ENCODE results near the gene HOXC5.

Gene HOXC5

DNA sequence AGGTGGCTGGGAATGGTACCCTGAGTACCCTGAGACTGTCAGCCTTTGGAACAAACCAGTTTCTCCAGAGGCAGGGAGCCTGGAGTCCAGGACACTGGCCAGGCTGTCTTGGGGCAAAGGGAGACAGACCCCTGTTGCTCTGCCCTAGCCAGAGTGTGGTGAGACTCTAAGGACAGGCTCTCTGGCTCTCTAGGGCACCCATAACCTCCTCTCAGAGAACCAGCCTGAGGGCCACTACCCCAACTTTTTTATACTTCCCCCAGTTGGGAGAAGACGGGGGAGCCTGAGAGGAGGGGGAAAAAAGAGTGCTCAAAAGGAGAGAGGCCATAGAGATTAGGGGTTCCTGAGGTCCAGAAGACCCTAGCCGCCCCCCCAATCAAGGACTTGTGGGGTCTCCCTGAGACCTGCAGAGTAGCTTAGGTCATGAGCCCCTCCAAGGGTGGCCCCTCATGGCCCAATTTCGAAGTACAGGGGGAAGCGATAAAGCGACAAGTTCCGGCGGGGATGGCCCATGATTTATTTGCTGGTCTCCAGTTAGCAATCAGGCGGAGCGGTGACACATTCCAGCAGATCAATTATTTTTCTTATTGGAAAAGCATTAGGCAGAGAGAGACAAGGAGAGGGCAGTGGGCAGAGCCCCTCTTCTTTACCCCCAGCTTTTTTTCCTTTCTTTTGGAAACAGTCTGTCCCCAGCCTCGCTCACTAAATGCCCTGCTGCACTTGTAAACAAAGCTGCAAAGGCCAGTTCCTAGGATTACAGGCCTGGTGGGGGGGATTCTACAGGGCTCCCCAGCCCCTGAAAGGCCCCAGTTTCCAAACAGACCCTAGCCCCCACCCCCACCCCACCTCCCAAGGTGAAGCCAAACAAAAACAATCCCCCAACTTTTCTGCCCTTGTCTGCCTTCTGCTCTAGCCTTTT lies 22.5 kb upstream of the HOXC5 start:
- no peak for ATAC-seq
- Mint-ChIP-seq H3K9me3 (no peaks in the 10 kb centered on the region), H3K4me3 (peak overlapping the region; percentile 35), H3K27ac (no peak overlapping the region), H3K36me3 (no peaks in the 10 kb centered on the region), H3K27me3 (peaks cover 95% of the 10 kb centered on the region), H3K4me1 (peaks cover 38% of the 10 kb centered on the region)

- ATAC-seq = no peak
- H3K9me3 Mint-ChIP-seq = no peaks in the 10 kb centered on the region
- H3K27ac Mint-ChIP-seq = no peak overlapping the region
- no peaks in the 10 kb centered on the region for H3K36me3 Mint-ChIP-seq
- no peak overlapping the region for H3K4me3 Mint-ChIP-seq
- H3K4me1 Mint-ChIP-seq = peaks cover 30% of the 10 kb centered on the region
- H3K27me3 Mint-ChIP-seq = peaks cover 92% of the 10 kb centered on the region
Measured at GRCh38 chr12:54010972-54011664, 21.7 kb upstream of the HOXC5 start.

GRCh38 chr12:54011665-54012532 lies 21.0 kb upstream of the HOXC5 start:
- Mint-ChIP-seq H3K4me3 (no peak overlapping the region), H3K36me3 (no peaks in the 10 kb centered on the region), H3K4me1 (peaks cover 23% of the 10 kb centered on the region), H3K27me3 (peaks cover 86% of the 10 kb centered on the region), H3K27ac (no peak overlapping the region), H3K9me3 (no peaks in the 10 kb centered on the region)
- no peak for ATAC-seq

DNA sequence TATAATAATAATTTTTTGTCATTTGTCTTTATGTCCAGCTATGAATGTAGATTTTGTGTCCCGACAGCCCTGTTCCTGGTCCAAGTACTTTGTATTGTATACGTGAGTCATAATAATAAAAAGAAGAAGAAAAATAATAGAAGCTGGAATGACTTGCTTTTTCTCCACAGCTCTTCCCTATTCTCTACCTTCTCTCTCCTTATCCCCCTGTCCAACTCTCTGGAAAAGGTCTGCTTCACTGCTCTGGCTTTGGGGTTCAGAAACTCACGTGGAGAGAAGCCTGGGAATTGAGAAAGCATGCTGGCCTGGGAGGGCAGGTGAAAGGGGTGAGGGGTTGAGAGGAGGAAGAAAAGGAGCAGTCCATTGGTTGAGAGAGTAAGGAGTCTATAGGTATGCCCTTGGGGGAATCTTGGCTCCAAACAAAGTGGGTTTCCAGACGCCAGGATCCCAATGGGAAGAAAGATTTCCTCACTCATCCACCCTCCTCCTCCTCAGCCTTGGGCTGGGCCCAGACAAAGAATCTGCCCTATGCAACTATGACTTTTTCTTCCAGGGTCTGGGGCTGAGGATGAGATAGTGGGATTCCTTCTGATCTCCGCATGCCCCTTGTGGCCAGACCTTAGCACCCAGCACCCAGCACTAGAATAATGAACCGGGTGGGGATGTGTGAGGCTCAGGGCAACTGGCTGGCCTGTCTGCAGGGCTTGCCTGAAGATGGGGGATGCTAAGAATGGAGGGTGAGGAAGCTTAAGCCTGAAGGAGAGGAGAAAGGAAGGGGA lies 20.0 kb upstream of the HOXC5 start:
- Mint-ChIP-seq H3K4me3 (no peak overlapping the region), H3K36me3 (no peaks in the 10 kb centered on the region), H3K27me3 (peaks cover 87% of the 10 kb centered on the region), H3K4me1 (peaks cover 33% of the 10 kb centered on the region), H3K27ac (no peak overlapping the region), H3K9me3 (no peaks in the 10 kb centered on the region)
- no peak for ATAC-seq

DNA sequence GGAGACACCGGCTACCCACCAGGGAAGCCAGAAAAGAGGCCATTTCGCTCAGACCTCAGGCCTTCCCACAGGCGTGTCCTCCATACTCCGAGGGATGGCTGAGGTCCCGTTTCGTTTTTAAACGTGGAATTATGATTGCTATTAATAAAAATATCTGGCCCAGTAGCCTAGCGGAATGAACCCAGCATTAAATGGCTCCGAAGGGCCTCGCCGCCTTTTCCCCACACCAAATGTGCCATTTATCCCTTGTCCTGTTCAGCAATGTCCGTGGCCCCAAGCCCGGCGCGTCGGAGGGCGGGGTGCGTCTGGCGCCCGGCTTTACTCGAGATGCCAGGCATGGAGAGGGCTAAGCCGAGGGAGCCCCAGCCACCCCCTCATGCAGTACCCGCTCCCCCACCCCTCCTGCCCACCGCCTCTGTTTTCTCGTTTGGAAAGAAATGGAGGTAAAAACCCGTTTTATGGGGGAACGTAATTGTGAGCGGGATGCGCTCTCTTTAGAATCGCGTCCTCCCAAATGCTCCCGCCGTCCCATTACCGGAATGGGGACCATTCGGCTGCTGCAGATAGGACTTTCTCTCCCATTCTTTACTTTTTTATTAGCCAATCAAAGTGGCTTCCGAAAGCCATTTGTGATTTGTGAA lies 18.4 kb upstream of the HOXC5 start:
- H3K27ac Mint-ChIP-seq = no peak overlapping the region
- H3K4me1 Mint-ChIP-seq = peaks cover 27% of the 10 kb centered on the region
- no peaks in the 10 kb centered on the region for H3K36me3 Mint-ChIP-seq
- H3K4me3 Mint-ChIP-seq = no peak overlapping the region
- H3K27me3 Mint-ChIP-seq = peaks cover 77% of the 10 kb centered on the region
- no peak for ATAC-seq
- H3K9me3 Mint-ChIP-seq = no peaks in the 10 kb centered on the region

DNA sequence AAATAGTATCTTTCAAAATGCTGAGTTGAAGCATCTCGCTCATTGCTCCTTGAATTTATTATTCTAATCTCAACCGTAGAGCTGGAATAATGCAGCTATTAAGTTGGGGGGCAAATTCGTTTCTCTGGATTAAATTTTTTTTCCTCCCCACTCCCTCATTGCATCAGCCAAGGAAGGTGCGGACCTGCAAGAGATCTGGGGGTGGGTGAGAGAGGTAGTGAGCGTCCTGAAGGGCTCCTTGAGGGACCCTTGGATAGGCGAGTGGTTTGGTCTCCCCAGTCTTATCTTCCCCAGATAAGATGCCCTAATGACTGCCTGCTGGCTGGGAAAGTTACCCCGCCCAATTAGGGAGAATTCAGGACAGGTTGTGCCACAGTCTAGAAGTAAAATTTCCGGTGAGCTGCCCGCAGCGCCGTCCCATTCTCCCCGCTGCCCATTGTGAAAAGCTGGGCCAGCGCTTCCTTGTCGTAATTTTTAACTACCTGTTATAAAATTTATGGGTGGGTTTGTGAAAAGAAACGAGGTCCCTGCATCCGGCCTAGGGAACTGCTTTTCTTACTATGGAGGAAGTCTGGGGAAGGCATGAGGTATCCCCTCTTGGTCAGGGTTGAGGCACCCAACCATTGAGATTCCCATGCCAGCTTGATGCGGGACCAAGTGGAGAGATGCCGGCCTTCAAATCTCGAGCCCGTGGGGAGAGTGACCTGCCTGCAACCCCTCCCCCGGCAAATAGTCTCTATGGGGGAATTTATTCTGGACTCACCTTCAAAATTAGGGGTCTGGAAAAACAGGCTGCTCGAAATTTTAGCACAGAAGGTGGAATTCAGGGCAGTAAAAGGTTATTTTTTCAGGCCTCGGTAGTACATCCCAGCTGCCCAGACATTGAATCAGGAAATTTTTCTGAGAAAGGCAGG lies 17.6 kb upstream of the HOXC5 start:
- peaks cover 23% of the 10 kb centered on the region for H3K4me1 Mint-ChIP-seq
- no peak overlapping the region for H3K4me3 Mint-ChIP-seq
- H3K9me3 Mint-ChIP-seq = no peaks in the 10 kb centered on the region
- H3K27me3 Mint-ChIP-seq = peaks cover 77% of the 10 kb centered on the region
- no peak for ATAC-seq
- H3K27ac Mint-ChIP-seq = no peak overlapping the region
- H3K36me3 Mint-ChIP-seq = no peaks in the 10 kb centered on the region

DNA sequence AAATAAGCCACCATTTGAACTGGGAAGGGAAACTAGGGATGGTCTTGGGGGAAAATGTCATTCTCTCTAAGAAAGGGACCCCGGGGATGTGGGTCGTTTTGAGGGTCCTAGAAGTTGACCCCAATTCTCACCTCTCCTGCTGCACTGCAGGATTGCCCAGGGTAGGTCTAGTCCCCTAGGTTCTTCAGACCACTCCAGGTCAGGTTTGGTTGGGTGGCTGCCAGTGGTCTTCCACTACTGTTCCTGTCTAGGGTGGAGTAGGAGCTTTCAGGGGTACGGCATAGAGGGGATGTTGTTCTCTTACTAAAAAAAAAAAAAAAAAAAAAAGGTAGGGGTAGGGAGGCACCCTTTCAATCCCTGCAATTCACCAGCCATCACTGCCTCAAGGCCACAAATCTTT lies 16.8 kb upstream of the HOXC5 start:
- Mint-ChIP-seq H3K27me3 (peaks cover 76% of the 10 kb centered on the region), H3K36me3 (no peaks in the 10 kb centered on the region), H3K9me3 (no peaks in the 10 kb centered on the region), H3K4me3 (no peak overlapping the region), H3K4me1 (peaks cover 20% of the 10 kb centered on the region), H3K27ac (no peak overlapping the region)
- no peak for ATAC-seq

GRCh38 chr12:54016478-54016964 lies 16.3 kb upstream of the HOXC5 start:
- H3K4me3 Mint-ChIP-seq = no peak overlapping the region
- H3K27ac Mint-ChIP-seq = no peak overlapping the region
- no peaks in the 10 kb centered on the region for H3K36me3 Mint-ChIP-seq

GRCh38 chr12:54017027-54017788 lies 15.6 kb upstream of the HOXC5 start:
- Mint-ChIP-seq H3K27me3 (peaks cover 76% of the 10 kb centered on the region), H3K9me3 (no peaks in the 10 kb centered on the region), H3K4me1 (peaks cover 26% of the 10 kb centered on the region), H3K27ac (peak overlapping the region; percentile 83), H3K36me3 (no peaks in the 10 kb centered on the region), H3K4me3 (peak overlapping the region; percentile 82)
- peak; percentile 59 for ATAC-seq

More at GRCh38 chr12:54016478-54016964, 16.3 kb upstream of the HOXC5 start:
- no peak for ATAC-seq
- Mint-ChIP-seq H3K4me1 (peaks cover 21% of the 10 kb centered on the region), H3K9me3 (no peaks in the 10 kb centered on the region), H3K27me3 (peaks cover 76% of the 10 kb centered on the region)

GRCh38 chr12:54017878-54018467 lies 14.9 kb upstream of the HOXC5 start:
- ATAC-seq = peak; percentile 90
- Mint-ChIP-seq H3K4me3 (peak overlapping the region; percentile 82), H3K4me1 (peaks cover 26% of the 10 kb centered on the region), H3K36me3 (no peaks in the 10 kb centered on the region), H3K9me3 (no peaks in the 10 kb centered on the region), H3K27ac (peak overlapping the region; percentile 83), H3K27me3 (peaks cover 76% of the 10 kb centered on the region)

GRCh38 chr12:54018468-54018984 lies 14.3 kb upstream of the HOXC5 start:
- Mint-ChIP-seq H3K4me1 (peaks cover 26% of the 10 kb centered on the region), H3K4me3 (peak overlapping the region; percentile 82), H3K36me3 (no peaks in the 10 kb centered on the region), H3K9me3 (no peaks in the 10 kb centered on the region), H3K27me3 (peaks cover 76% of the 10 kb centered on the region), H3K27ac (peak overlapping the region; percentile 83)
- no peak for ATAC-seq

DNA sequence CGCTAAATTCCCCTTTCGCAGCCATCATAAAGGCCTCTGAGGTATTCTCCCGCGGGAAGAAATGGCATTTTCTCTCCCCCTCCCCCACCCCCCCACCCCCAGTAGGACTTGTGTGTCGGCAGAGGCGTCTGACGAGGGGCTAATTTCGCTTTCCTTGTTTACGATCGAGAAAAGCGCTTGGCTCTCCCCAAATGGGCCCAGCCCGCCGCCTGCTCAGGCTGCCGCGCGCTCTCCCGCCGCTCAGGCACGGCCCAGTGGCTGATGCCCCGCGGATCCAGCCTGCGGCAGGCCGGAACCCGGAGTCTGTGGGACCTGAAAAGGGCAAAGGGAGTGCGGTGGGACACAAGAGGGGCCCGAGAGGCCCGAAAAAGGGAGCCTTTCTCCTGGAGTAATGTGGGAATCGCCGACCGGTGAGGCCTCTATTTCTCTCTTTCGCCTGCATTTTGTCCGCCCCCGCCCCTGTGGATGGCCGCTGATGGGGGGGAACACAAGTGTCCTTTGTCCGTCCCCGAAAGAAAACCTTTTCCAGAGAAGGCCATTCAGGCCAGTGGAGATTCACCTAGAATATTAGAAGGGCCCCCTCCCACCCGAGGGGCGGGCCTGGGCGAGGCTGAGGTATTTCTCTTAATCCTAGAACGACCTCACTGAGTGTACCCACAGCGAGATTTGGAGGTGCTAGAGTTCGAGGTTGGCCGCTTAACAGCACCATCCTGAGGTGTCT lies 13.6 kb upstream of the HOXC5 start:
- no peak overlapping the region for H3K4me3 Mint-ChIP-seq
- no peak for ATAC-seq
- H3K27me3 Mint-ChIP-seq = peaks cover 76% of the 10 kb centered on the region
- no peaks in the 10 kb centered on the region for H3K9me3 Mint-ChIP-seq
- H3K27ac Mint-ChIP-seq = no peak overlapping the region
- H3K4me1 Mint-ChIP-seq = peaks cover 26% of the 10 kb centered on the region
- no peaks in the 10 kb centered on the region for H3K36me3 Mint-ChIP-seq
